ENCODE data around the gene CSNK1D.

CSNK1D gene

DNA sequence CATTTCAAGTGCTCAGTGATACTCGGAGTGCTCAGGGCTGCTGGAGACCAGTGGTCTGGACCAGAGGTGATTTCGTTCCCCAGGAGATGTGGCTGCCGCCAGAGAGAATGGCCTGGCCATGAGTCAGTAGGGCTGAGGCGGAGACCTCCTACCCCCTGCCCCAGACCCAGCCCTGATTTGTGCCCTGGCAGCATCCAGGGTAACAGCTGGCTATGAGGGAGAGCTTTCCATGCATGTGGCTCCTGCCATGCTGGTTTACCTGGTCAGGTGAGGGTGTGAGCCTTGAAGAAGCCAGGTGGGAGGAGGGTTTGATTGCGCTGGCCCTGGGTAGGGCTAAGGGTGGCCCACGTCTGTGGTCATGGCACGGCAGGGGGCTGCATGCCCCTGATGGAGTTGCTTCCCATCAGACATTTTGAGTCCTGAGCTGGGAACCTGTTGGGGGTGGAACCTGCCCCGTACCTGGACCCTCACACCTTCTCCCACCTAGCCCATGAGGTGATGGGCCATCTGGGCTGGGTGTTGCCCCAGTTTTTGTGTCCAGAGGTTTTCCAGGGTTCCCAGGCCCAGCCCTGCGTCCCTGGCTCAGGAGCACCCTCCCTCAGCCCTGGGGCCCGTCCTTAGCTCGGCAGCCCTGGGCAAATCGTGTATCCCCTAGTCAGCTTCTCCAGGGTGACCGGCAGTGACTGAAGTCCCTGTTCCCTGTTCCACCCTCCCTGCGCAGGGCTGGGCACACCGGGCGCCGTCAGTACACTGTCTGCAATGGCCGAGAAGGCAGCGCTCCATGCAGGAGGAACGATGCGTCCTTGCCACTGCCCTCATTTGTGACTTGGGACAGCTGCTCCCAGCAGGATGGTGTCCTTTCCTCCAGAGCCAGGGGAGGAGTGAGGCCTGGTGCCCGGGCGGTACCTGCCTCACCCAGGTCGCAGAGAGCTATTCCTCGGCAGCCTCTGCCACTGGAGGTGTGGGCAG lies 9.0 kb upstream of the CSNK1D start:
- Histone ChIP-seq H3K27me3 (ENCODE audit: insufficient read depth, low read length, poor library complexity) (no peaks in the 10 kb centered on the region), H3K9me3 (ENCODE audit: insufficient read depth, low read length, severe bottlenecking) (no peaks in the 10 kb centered on the region), H3K79me2 (ENCODE audit: insufficient read depth, low read length) (no peaks in the 10 kb centered on the region), H3K9ac (ENCODE audit: low read depth, low read length) (no peak overlapping the region), H4K20me1 (ENCODE audit: insufficient read depth, low read length) (no peaks in the 10 kb centered on the region), H3K36me3 (ENCODE audit: insufficient read depth, low read length) (no peaks in the 10 kb centered on the region), H2AFZ (ENCODE audit: low read depth, low read length) (no peak overlapping the region), H3K27ac (ENCODE audit: low read length) (no peak overlapping the region), H3K4me2 (ENCODE audit: insufficient read depth, low read length) (no peak overlapping the region), H3K4me1 (ENCODE audit: insufficient read depth, low read length) (no peaks in the 10 kb centered on the region), H3K4me3 (ENCODE audit: low read depth in 1 of 2, low read length in 2 of 2) (no peak overlapping the region)
- TF ChIP-seq, protein P1, sequence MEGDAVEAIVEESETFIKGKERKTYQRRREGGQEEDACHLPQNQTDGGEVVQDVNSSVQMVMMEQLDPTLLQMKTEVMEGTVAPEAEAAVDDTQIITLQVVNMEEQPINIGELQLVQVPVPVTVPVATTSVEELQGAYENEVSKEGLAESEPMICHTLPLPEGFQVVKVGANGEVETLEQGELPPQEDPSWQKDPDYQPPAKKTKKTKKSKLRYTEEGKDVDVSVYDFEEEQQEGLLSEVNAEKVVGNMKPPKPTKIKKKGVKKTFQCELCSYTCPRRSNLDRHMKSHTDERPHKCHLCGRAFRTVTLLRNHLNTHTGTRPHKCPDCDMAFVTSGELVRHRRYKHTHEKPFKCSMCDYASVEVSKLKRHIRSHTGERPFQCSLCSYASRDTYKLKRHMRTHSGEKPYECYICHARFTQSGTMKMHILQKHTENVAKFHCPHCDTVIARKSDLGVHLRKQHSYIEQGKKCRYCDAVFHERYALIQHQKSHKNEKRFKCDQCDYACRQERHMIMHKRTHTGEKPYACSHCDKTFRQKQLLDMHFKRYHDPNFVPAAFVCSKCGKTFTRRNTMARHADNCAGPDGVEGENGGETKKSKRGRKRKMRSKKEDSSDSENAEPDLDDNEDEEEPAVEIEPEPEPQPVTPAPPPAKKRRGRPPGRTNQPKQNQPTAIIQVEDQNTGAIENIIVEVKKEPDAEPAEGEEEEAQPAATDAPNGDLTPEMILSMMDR (IDR thresholded peaks at IDR 0.05; ENCODE audit: borderline replicate concordance, extremely low read depth, low read length, poor library complexity, severe bottlenecking) = no peak
- TF ChIP-seq EZH2 (IDR thresholded peaks at IDR 0.05; ENCODE audit: borderline replicate concordance, low read depth, low read length, severe bottlenecking) = no peak
- DNase-seq = no peak
- no peak for ATAC-seq (ENCODE audit: insufficient read depth, low read depth)

DNA sequence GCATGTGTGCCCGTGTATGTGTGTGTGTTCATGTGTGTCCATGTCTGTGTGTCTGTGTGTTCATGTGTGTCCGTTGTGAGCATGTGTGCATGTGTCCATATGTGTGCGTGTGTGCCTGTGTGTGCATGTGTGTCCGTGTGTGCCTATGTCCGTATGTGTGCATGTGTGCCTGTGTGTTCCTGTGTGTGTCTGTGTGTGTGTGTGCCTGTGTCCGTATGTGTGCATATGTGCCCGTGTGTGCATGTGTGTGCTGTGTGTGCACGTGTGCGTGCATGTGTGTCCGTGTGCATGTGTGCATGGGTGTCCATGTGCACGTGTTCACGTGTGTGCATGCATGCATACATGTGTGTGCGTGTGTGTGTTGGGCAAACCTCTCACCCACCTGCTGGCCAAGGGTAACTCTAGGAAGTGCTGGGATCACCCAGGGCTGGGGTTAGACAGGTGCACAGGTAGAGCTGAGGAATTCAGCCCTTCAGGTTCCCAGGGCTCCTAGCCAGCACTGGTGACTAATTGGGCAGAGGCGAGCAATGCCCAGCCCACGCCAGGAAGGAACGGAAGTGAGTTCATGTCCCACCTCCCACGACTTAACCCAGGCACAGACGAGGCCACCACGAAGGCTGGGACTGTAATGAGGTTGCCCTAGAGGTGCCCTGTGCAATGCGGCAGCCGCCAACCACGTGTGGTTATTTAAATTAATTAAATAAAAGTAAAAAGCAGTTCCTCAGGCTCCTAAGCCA lies 8.2 kb upstream of the CSNK1D start:
- no peak for DNase-seq
- TF ChIP-seq, protein P1 (IDR thresholded peaks at IDR 0.05; ENCODE audit: borderline replicate concordance, extremely low read depth, low read length, poor library complexity, severe bottlenecking) = no peak
- TF ChIP-seq EZH2 (IDR thresholded peaks at IDR 0.05; ENCODE audit: borderline replicate concordance, low read depth, low read length, severe bottlenecking) = no peak
- no peak overlapping the region for H3K27ac ChIP-seq (ENCODE audit: low read length)

GRCh38 chr17:82281076-82281475 lies 7.6 kb upstream of the CSNK1D start:
- TF ChIP-seq, protein P1 (IDR thresholded peaks at IDR 0.05; ENCODE audit: borderline replicate concordance, extremely low read depth, low read length, poor library complexity, severe bottlenecking) = no peak
- TF ChIP-seq EZH2 (IDR thresholded peaks at IDR 0.05; ENCODE audit: borderline replicate concordance, low read depth, low read length, severe bottlenecking) = no peak
- DNase-seq (no peak), ATAC-seq (ENCODE audit: insufficient read depth, low read depth) (no peak)
- H2AFZ ChIP-seq (ENCODE audit: low read depth, low read length) = no peak overlapping the region
- no peaks in the 10 kb centered on the region for H4K20me1 ChIP-seq (ENCODE audit: insufficient read depth, low read length)
- H3K4me1 ChIP-seq (ENCODE audit: insufficient read depth, low read length) = no peaks in the 10 kb centered on the region
- H3K4me3 ChIP-seq (ENCODE audit: low read depth in 1 of 2, low read length in 2 of 2) = no peak overlapping the region
- H3K9ac ChIP-seq (ENCODE audit: low read depth, low read length) = no peak overlapping the region
- H3K27ac ChIP-seq (ENCODE audit: low read length) = no peak overlapping the region
- H3K27me3 ChIP-seq (ENCODE audit: insufficient read depth, low read length, poor library complexity) = no peaks in the 10 kb centered on the region
- no peaks in the 10 kb centered on the region for H3K79me2 ChIP-seq (ENCODE audit: insufficient read depth, low read length)
- H3K36me3 ChIP-seq (ENCODE audit: insufficient read depth, low read length) = no peaks in the 10 kb centered on the region
- no peak overlapping the region for H3K4me2 ChIP-seq (ENCODE audit: insufficient read depth, low read length)
- no peaks in the 10 kb centered on the region for H3K9me3 ChIP-seq (ENCODE audit: insufficient read depth, low read length, severe bottlenecking)

More for the DNA sequence above, 8.2 kb upstream of the CSNK1D start:
- H3K9me3 ChIP-seq (ENCODE audit: insufficient read depth, low read length, severe bottlenecking) = no peaks in the 10 kb centered on the region
- no peak overlapping the region for H3K9ac ChIP-seq (ENCODE audit: low read depth, low read length)
- no peak overlapping the region for H2AFZ ChIP-seq (ENCODE audit: low read depth, low read length)
- no peaks in the 10 kb centered on the region for H4K20me1 ChIP-seq (ENCODE audit: insufficient read depth, low read length)
- H3K4me2 ChIP-seq (ENCODE audit: insufficient read depth, low read length) = no peak overlapping the region
- H3K36me3 ChIP-seq (ENCODE audit: insufficient read depth, low read length) = no peaks in the 10 kb centered on the region
- no peaks in the 10 kb centered on the region for H3K79me2 ChIP-seq (ENCODE audit: insufficient read depth, low read length)
- no peaks in the 10 kb centered on the region for H3K4me1 ChIP-seq (ENCODE audit: insufficient read depth, low read length)
- no peak overlapping the region for H3K4me3 ChIP-seq (ENCODE audit: low read depth in 1 of 2, low read length in 2 of 2)
- no peak for ATAC-seq (ENCODE audit: insufficient read depth, low read depth)
- no peaks in the 10 kb centered on the region for H3K27me3 ChIP-seq (ENCODE audit: insufficient read depth, low read length, poor library complexity)
